OCI-LY7 (cell line): Measurements from ENCODE around the gene VSX1. TPM values are rescaled to one million over a fixed set of nuclear protein-coding genes. Genes with fewer than 3 reads are reported as not detected.

Source experiments
- BruUV-seq: library from RNA; stranded (reverse); fragments of 400-500 nt; replicated peaks from 2 replicates; lab custom pipeline; 2021; lab: Mats Ljungman, UMichigan
- CTCF ChIA-PET: fragments of 300-600 bp; sonication (Branson Sonifier 250); formaldehyde crosslinking; loops from one replicate; lab custom pipeline; 2022; ENCODE audit warnings: antibody characterized with exemption; ENCODE audit not compliant: unreplicated experiment; lab: Charles Lee
- POLR2A ChIA-PET: fragments of 300-600 bp; sonication (Branson Sonifier 250); formaldehyde crosslinking; loops from one replicate; lab custom pipeline; 2022; ENCODE audit warnings: antibody characterized with exemption; lab: Charles Lee
- DNase-seq: peaks from one replicate; pipeline ENCODE4 v3.0.0-alpha.2; 2015; ENCODE audit warnings: low spot score
- H2AFZ ChIP-seq: fragments of 200-600 bp; sonication (generic), shearing (Covaris generic); 2 replicates; pipeline ENCODE4 v1.6.1; 2014; ENCODE audit warnings: mild to moderate bottlenecking, antibody characterized with exemption, low read length, moderate library complexity
- H3K27ac ChIP-seq: fragments of 200-600 bp; sonication (generic); 2 replicates; pipeline ENCODE4 v1.5.1; 2014; ENCODE audit warnings: mixed run types, low read depth, mild to moderate bottlenecking, moderate library complexity, low read length, inconsistent platforms; ENCODE audit not compliant: poor library complexity, severe bottlenecking
- H3K36me3 ChIP-seq: fragments of 200-600 bp; sonication (generic); 2 replicates; pipeline ENCODE4 v1.6.1; 2014; ENCODE audit warnings: mild to moderate bottlenecking, antibody characterized with exemption, low read length, moderate library complexity, mixed read lengths; ENCODE audit not compliant: insufficient read depth
- H3K4me1 ChIP-seq: fragments of 200-600 bp; sonication (generic); 2 replicates; pipeline ENCODE4 v1.5.1; 2014; ENCODE audit warnings: mild to moderate bottlenecking, low read length; ENCODE audit not compliant: insufficient read depth, poor library complexity, severe bottlenecking
- H3K4me2 ChIP-seq: fragments of 200-600 bp; sonication (generic); 2 replicates; pipeline ENCODE4 v1.6.1; 2014; ENCODE audit warnings: mild to moderate bottlenecking, low read length
- H3K4me3 ChIP-seq: fragments of 200-600 bp; sonication (generic); 2 replicates; pipeline ENCODE4 v1.5.1; 2014; ENCODE audit warnings: mild to moderate bottlenecking, low read depth, low read length; ENCODE audit not compliant: poor library complexity, severe bottlenecking
- H3K79me2 ChIP-seq: fragments of 200-600 bp; sonication (generic); 2 replicates; pipeline ENCODE4 v1.6.1; 2016; ENCODE audit warnings: low read depth, mild to moderate bottlenecking, low read length, moderate library complexity, mixed read lengths; ENCODE audit not compliant: insufficient read depth
- H3K9me2 ChIP-seq: fragments of 200-600 bp; sonication (generic); 2 replicates; pipeline ENCODE4 v1.6.1; 2016; ENCODE audit warnings: mild to moderate bottlenecking, low read length, mixed read lengths; ENCODE audit not compliant: insufficient read depth
- H3K9me3 ChIP-seq: fragments of 200-600 bp; sonication (generic); 2 replicates; pipeline ENCODE4 v1.6.1; 2014; ENCODE audit warnings: mild to moderate bottlenecking, mixed run types, low read length, mixed read lengths
- H4K20me1 ChIP-seq: fragments of 200-600 bp; sonication (generic); 2 replicates; pipeline ENCODE4 v1.6.1; 2014; ENCODE audit warnings: mild to moderate bottlenecking, antibody characterized with exemption, low read length, moderate library complexity, mixed read lengths; ENCODE audit not compliant: insufficient read depth
- CTCF ChIP-seq: fragments of 200-600 bp; sonication (generic); conservative IDR thresholded peaks from 2 replicates; pipeline ENCODE4 v1.5.1; 2014; ENCODE audit warnings: mild to moderate bottlenecking, antibody characterized with exemption, low read length, moderate library complexity, mixed read lengths
- EZH2phosphoT487 ChIP-seq: fragments of 200-600 bp; sonication (generic); IDR thresholded peaks from 2 replicates; pipeline ENCODE4 v1.6.1; 2018; ENCODE audit warnings: low read depth, borderline replicate concordance, mild to moderate bottlenecking, mixed run types, antibody characterized with exemption, low read length, moderate library complexity, mixed read lengths
- intact Hi-C: fragments of 100-400 bp; cut with micrococcal nuclease; formaldehyde crosslinking; loops from one replicate; pipeline ENCODE4 v1.10.0; 2022; ENCODE audit not compliant: unreplicated experiment
- total RNA-seq, 2 experiments: library from RNA; depleted of rRNA in 1 of 2; stranded (reverse); fragments of >200 nt in 1 of 2; shearing (Covaris generic) in 1 of 2; gene quantifications; 2 replicates each; pipeline ENCODE4 v1.2.3, GENCODE V29; 2014 to 2022

VSX1 gene
- total RNA-seq, 2 experiments from 2014 or later = not detected

GRCh38 chr20:25088267-25088666 is 6.3 kb upstream of the VSX1 start:
- DNase-seq = no peak
- H3K9me2 ChIP-seq = no peaks in the 10 kb centered on the region
- no peak overlapping the region for H3K4me3 ChIP-seq
- BruUV-seq = no TSS peak
- CTCF ChIA-PET = no interaction called here
- POLR2A ChIA-PET = interaction anchor here (0.6 kb wide), 1 partner anchor 870 kb away, joined by 3 read pairs; no protein-coding TSS in a partner anchor
- H3K4me2 ChIP-seq = no peak overlapping the region
- no peak overlapping the region for H3K27ac ChIP-seq
- no peak overlapping the region for H2AFZ ChIP-seq
- no peaks in the 10 kb centered on the region for H3K9me3 ChIP-seq
- no peaks in the 10 kb centered on the region for H4K20me1 ChIP-seq
- intact Hi-C loops = no loop called here
- H3K4me1 ChIP-seq = no peaks in the 10 kb centered on the region
- H3K79me2 ChIP-seq = no peaks in the 10 kb centered on the region
- no peak for TF ChIP-seq EZH2phosphoT487
- TF ChIP-seq CTCF = no peak
- no peaks in the 10 kb centered on the region for H3K36me3 ChIP-seq

- Histone ChIP-seq H3K4me1 (no peaks in the 10 kb centered on the region), H4K20me1 (no peaks in the 10 kb centered on the region), H3K4me3 (no peak overlapping the region), H3K4me2 (no peak overlapping the region), H3K79me2 (no peaks in the 10 kb centered on the region), H3K9me2 (no peaks in the 10 kb centered on the region), H3K36me3 (no peaks in the 10 kb centered on the region), H2AFZ (no peak overlapping the region), H3K9me3 (no peaks in the 10 kb centered on the region), H3K27ac (no peak overlapping the region)
- intact Hi-C loops = no loop called here
- TF ChIP-seq EZH2phosphoT487 = no peak
- no peak for TF ChIP-seq CTCF
- no peak for DNase-seq
- ChIA-PET CTCF (no interaction called here), POLR2A (no interaction called here)
- no TSS peak for BruUV-seq
These were observed 5.4 kb upstream of the VSX1 start for GRCh38 chr20:25087186-25087929.
